HepG2 (cell line): ENCODE measurements around the gene ZCCHC17.

Source experiments
- ARNT2 ChIP-seq: sonication (generic); formaldehyde crosslinking; IDR thresholded peaks from 2 replicates; pipeline ENCODE4 v1.8.0; 2022; ENCODE audit warnings: mild to moderate bottlenecking, low read depth, missing genetic modification reagents, moderate library complexity
- CBX5 ChIP-seq: sonication (generic); formaldehyde crosslinking; IDR thresholded peaks from 2 replicates; pipeline ENCODE4 v1.4.0; 2020; ENCODE audit warnings: missing genetic modification reagents, borderline replicate concordance
- CEBPB ChIP-seq: IDR thresholded peaks from 2 replicates; pipeline ENCODE4 v1.6.1; 2011; ENCODE audit warnings: low read depth, low read length, improper control_type of control experiment, borderline replicate concordance
- CTCF ChIP-seq: sonication (generic); formaldehyde crosslinking; IDR thresholded peaks from 2 replicates; pipeline ENCODE4 v1.5.0; 2020; ENCODE audit warnings: mild to moderate bottlenecking, missing genetic modification reagents, moderate library complexity
- KDM5A ChIP-seq: fragments of 200-600 bp; sonication (generic); IDR thresholded peaks from 2 replicates; pipeline ENCODE4 v1.7.0; 2018; ENCODE audit warnings: antibody characterized with exemption, mild to moderate bottlenecking, low read length, borderline replicate concordance
- KIAA2018 ChIP-seq: sonication (generic); formaldehyde crosslinking; IDR thresholded peaks from 2 replicates; pipeline ENCODE4 v1.5.0; 2020; ENCODE audit warnings: mild to moderate bottlenecking, missing genetic modification reagents, borderline replicate concordance
- MAFK ChIP-seq, 2 experiments: IDR thresholded peaks in 1 of 2; conservative IDR thresholded peaks in 1 of 2; 2 replicates each; pipeline ENCODE4 v1.6.1; 2011; ENCODE audit warnings: improper control_type of control experiment in 2 of 2, low read length in 2 of 2
- MTA3 ChIP-seq: sonication (generic); formaldehyde crosslinking; IDR thresholded peaks from 2 replicates; pipeline ENCODE4 v1.4.0; 2020; ENCODE audit warnings: missing genetic modification reagents
- NBN ChIP-seq: fragments of 450-650 bp; conservative IDR thresholded peaks from 2 replicates; pipeline ENCODE4 v1.6.1; 2017
- NR2F1 ChIP-seq, 2 experiments: fragments of 450-650 bp in 1 of 2; formaldehyde crosslinking in 1 of 2; IDR thresholded peaks; 2 replicates each; pipeline versions ENCODE4 v1.5.0 to v1.6.1; 2016 to 2020; ENCODE audit warnings: mild to moderate bottlenecking in 1 of 2, missing compliant biosample characterization in 1 of 2, missing genetic modification reagents in 1 of 2, moderate library complexity in 1 of 2
- SRSF9 ChIP-seq: fragments of 200-400 bp; formaldehyde crosslinking; IDR thresholded peaks from 2 replicates; pipeline ENCODE4 v1.6.1; 2018; ENCODE audit warnings: borderline replicate concordance, mild to moderate bottlenecking, low read depth, low read length; ENCODE audit not compliant: insufficient read depth, poor library complexity, severe bottlenecking
- TCF12 ChIP-seq, 2 experiments: fragments of 450-650 bp in 1 of 2; sonication (generic) in 1 of 2; formaldehyde crosslinking in 1 of 2; IDR thresholded peaks; 2 replicates each; pipeline versions ENCODE4 v1.6.1 to v1.8.0; 2017 to 2022; ENCODE audit warnings: antibody characterized with exemption in 1 of 2, mild to moderate bottlenecking in 1 of 2, missing genetic modification reagents in 1 of 2, moderate library complexity in 1 of 2
- ZBTB26 ChIP-seq: IDR thresholded peaks from 2 replicates; pipeline ENCODE4 v1.6.1; 2016; ENCODE audit warnings: missing compliant biosample characterization, missing genetic modification reagents, borderline replicate concordance
- ZBTB7B ChIP-seq: sonication (generic); formaldehyde crosslinking; IDR thresholded peaks from 2 replicates; pipeline ENCODE4 v1.4.0; 2020; ENCODE audit warnings: missing genetic modification reagents

- no peak for TF ChIP-seq TCF12 (IDR thresholded peaks at IDR 0.05)
- TF ChIP-seq TCF12 (CRISPR knock-in tag; IDR thresholded peaks at IDR 0.05) = no peak
- TF ChIP-seq CEBPB = no peak
- TF ChIP-seq CTCF = no peak
- TF ChIP-seq ARNT2 (CRISPR knock-in tag) = no peak
- TF ChIP-seq MAFK (conservative IDR thresholded peaks at IDR 0.05 in 1 of 2, IDR thresholded peaks at IDR 0.05 in 1 of 2; ENCODE audit: low read length in 2 of 2) = no peak
- no peak for TF ChIP-seq NR2F1 (CRISPR knock-in tag; IDR thresholded peaks at IDR 0.05)
- TF ChIP-seq KIAA2018 = no peak
- no peak for TF ChIP-seq ZBTB26
- no peak for TF ChIP-seq SRSF9
- no peak for TF ChIP-seq KDM5A
- no peak for TF ChIP-seq MTA3
- no peak for TF ChIP-seq ZBTB7B (CRISPR knock-in tag)
- no peak for TF ChIP-seq NBN
- TF ChIP-seq CBX5 (CRISPR knock-in tag) = no peak
Observed at GRCh38 chr1:31300193-31300592, 3.4 kb downstream of the ZCCHC17 start.
